ENCODE data around the gene TRIO.
"Not testable (repeated sequence)": the region's sequence is repeated elsewhere in the genome, so short reads cannot be mapped to it uniquely, and the experiment has no call there.

TRIO gene

DNA sequence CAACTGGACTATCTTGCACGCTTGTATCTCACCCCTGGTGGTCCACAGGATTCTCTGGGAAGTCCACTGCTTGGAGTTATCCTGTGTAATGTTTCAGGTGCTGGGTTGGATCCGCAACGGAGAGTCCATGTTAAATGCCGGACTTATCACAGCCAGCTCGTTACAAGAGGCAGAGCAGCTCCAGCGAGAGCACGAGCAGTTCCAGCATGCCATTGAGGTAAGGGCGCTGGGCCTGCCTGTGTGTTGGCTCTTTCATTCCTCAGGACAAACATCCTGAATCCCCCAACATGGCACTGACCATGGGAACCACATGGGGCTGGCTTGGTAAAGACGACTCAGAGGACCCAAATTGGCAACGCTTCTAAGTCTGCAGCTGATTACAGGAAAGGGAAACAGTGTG, 223.6 kb downstream of the TRIO start:
- no peak for DNase-seq

DNA sequence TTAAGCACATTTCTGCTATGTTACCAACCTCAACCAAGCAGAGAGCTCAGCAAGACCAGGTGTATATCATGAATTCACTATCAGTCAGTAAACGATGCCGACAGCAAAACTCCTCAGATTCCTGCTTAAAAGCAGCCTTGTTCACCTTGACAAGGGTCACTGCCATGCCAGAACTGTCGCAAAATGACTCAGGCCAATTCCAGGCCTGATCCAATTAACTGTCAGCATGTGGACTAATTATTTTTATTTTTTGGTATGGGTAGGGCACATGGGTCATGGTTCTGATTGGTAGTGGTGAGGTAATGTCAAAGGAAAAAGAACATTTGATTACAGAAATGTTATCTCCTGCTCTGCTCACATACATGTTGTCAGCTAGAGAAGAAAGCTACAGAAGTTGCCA, 224.2 kb downstream of the TRIO start:
- no peak for DNase-seq

DNA sequence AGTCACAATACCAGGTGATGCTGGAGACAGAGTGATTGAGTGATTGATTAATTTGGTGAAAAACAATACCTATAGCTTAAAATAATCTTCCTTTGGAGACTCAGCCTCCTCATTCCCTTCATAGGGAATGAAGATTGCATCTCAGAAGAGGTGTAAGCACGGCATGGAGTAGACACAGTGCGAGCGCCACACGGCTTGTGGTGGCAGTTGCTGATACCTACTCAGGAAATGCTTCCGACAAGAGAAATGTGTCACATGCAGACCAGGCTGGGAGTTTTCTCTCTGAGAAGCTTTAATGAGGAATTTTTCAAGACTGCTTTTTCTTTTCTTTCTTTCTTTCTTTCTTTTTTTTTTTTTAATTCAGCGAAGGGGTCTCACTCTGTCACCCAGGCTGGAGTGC, 226.6 kb downstream of the TRIO start:
- no peak for DNase-seq

DNA sequence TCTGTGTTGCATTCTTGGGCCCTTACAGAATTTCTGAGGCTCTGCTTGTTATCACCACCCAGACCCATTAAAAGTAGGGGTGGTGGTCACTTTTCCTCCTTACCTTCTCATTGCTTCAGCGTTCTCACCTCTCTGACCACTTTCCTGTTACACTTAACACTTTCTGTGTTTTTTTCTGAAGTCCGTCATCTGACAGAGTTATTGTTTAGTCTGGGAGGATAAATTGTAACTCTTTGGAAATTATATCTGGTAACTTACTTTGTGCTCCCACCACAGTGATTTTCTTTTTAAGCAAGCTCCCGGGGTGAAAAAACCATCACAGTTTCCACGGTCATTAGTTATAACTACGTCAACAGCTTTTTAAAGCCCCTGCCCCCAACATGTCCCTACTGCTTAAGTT, 227.2 kb downstream of the TRIO start:
- no peak for DNase-seq

DNA sequence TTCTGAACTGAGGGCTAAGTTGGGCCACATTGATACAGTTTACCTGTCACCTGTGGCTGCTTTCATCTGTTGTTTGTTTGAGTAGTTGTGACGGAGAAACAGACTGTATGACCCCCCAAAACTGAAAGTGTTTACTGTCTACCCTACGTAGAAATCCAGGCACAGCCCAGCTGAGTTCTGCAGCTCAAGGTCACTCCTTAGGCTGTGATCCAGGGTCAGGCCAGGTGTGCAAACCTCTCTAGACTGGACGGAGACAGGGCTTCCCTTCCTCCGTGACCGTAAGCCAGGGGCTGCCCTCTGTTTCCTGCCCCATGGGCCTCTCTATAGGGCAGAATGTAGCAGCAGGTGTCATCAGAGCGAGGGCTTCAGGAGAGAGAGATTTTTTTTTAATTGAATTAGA, 230.5 kb downstream of the TRIO start:
- DNase-seq: peak; percentile 47

DNA sequence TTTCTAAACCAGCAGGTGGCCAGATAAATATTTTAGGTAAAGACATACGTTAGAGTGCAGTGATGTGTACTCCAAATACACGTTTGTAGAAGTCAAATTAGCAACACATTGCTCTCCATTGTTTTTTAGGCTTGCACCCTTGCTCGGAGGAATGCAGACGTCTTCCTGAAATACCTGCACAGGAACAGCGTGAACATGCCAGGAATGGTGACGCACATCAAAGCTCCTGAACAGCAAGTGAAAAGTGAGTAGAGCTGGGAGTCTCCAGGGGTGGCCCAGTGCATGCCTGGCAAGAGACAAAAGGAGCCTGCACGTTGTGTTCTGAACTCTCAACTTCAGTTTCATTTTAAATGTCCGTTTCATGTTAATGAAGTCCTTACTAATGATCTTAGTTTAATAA, 231.0 kb downstream of the TRIO start:
- no peak for DNase-seq

DNA sequence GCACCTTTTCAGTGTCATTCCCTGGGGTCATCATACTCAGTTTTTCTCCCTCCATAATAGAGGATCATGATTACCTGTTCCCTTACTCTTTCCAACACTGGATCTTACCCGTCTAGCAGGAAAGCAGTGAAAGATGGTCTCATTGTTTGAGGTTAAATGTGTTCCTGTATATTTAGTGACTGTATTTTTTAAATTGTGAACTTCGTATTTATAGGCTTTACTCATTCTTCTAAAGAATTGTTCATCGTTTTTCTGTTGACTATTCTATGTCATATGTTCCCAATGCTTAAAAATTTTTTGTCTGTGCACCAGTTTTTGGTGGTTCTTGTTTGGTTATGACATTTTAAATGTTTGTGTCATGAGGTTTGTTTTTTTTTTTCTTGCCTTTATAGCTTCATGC, 233.6 kb downstream of the TRIO start:
- DNase-seq: no peak

DNA sequence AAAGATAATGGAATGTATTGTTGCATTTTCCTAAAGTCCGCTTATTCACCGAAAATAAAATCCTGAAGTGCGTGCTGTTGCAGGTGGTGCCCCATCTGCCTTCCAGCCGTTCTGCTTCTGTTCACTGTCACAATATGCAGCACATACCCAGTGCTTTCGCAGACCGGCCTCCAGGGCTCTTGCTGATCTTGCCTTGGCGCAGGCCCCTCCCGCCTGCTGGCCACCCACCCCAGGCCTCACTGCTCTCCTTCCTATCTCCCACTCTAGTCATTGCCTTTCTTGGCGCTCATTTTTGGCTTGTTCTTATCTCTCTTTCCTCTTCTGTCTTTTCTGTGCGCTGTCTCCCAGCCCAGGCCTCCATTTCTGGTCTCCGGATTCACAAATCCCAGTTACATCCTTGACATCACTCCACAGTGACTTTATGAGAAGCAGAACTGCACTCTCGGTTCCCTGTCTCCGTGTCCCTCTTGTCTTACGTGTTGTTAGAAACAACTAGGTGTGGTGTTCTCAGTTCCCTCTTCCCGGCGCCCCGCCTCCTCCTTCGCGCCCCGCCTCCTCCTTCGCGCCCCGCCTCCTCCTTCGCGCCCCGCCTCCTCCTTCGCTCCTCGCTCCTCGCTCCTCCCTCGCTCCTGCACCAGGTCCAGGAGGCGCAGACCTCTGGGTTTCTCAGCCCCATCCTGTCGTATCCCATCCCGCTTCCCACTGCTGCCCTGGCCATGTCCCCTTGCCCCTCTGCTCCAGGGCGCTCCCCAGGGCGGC, 236.8 kb downstream of the TRIO start:
- no peak for DNase-seq

DNA sequence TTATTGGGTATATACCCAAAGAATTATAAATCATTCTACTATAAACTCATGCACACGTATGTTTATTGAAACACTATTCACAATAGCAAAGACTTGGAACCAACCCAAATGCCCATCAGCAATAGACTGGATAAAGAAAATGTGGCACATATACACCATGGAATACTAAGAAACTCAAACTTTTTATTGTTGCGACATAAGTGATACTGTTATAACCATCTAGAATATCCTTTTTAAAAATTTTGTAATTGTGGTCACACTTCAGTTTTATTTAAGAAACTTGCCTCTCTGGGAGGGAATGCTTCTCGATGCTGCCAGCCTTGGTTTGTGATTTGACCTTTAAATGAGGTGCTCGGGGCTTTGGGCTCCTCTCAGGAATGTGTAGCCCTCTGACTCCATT, 237.6 kb downstream of the TRIO start:
- DNase-seq: no peak

DNA sequence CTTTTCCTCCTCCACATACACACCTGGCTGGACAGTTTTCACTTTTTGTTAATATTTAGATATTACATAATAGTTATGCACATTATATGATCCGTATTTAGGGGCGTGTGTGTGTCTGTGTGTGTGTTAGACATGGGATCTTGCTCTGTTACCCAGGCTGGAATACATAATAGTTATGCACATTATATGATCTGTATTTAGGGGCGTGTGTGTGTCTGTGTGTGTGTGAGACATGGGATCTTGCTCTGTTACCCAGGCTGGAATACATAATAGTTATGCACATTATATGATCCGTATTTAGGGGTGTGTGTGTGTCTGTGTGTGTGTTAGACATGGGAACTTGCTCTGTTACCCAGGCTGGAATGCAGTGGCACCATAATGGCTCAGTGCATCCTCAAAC, 239.5 kb downstream of the TRIO start:
- no peak for DNase-seq

DNA sequence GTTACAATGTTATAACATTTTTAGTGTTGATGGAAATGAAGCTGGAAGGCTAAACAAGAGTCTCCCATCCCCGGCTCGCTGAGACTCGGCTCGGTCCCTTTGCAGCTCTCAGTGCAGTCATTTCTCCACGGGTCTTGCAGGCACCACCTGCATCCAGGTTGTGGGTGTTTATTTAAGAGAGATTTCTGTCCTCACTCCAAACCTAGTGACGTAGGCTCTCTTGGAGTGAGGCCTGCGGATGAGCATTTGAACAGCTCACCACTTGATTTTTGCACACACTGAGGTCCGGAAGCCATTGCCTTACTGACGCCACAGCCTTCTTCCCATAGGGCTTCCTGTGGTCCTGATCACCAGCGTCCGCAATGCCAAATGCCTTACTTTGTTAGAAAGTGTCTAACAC, 240.8 kb downstream of the TRIO start:
- DNase-seq: peak; percentile 100

DNA sequence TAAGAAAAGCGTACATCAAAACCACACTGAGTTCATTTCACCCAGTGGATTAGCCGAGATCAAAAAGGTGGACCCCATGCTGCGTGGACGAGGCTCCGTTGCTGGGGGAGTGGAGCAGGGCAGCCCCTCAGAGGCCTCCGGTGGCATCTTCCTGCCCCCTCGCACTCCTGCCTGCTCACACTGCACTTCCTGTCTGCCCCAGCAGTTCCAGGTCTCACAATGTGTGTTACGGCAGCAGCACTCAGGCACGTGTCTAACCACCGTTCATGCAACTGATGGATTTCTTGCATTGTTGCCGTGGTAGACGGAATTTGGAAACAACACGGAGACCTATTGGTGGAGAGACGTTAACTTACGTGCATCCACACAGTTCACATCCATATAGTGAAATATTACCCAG, 241.9 kb downstream of the TRIO start:
- DNase-seq: peak; percentile 72

DNA sequence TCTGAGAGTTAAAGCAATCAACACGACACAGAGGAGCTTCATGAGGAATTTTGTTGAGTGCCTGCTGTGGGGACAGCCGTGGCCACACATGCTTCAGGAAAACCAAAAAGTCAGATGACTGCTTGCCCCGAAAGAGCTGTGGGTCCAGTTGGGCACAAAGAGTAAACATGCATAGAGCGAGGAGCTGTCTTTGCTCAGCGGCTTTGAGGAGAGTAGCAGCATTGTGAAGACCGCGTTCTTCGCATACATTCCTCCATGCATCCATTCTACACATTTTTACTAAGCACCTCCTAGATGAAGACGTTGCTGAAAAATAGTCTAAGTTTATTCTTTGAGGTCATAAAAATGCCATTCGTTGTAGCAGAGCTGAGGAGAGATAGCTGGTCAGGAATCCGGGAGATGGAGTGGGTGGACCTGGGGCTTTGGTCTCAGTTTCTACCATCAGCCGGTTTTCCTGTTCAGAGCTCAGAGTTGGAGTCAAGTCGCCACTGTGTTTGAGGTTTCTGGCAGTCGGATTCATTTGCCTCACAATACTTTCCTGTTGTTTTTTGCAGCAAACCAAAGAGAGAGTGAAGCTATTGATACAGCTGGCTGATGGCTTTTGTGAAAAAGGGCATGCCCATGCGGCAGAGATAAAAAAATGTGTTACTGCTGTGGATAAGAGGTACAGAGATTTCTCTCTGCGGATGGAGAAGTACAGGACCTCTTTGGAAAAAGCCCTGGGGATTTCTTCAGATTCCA, 243.9 kb downstream of the TRIO start:
- no peak for DNase-seq

DNA sequence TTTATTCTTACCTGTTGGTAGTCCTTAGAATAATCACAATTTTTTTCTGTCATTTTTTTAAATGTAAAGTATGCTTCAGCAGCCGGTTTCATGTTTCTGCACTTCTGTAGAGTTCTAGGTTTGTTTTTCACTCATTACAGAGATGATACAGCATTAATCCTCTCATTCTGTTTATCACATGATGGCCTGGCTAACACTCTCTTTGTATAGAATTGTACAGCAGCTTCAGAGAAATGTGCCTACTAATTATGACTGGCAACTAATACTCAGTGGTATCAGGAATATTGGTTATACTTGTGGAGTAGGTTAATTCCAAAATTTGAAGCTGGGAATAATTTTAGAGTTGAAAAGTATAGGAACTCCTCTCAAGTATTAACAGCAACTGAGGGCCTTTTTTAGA, 245.6 kb downstream of the TRIO start:
- DNase-seq: no peak

DNA sequence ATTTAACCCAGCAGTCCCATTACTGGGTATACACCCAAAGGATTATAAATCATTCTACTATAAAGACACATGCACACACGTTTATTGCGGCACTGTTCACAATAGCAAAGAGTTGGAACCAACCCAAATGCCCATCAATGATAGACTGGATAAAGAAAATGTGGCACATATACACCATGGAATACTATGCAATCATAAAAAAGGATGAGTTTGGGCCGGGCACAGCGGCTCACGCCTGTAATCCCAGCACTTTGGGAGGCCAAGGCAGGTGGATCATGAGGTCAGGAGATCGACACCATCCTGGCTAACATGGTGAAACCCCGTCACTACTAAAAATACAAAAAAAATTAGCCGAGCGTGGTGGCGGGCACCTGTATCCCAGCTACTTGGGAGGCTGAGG, 249.4 kb downstream of the TRIO start:
- DNase-seq: not testable (repeated sequence)

DNA sequence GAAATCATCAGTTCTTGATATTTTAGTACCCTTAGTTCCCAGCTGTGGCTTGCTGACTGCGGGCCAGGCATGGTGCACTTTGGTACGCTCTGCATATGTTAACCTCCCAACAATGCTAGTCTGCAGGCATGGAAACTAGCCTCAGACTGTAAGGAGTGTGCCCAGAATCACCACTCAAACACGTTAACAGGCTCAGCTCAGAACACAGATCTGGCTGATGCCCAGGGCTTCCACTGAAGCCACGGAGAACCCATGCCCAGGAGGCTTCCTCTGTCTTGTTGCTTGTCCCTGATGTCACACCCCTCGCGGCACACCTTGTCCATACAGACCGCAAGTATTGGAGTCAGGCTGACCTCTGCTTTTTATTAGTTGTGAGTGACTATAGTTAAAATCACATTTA, 251.2 kb downstream of the TRIO start:
- no peak for DNase-seq

DNA sequence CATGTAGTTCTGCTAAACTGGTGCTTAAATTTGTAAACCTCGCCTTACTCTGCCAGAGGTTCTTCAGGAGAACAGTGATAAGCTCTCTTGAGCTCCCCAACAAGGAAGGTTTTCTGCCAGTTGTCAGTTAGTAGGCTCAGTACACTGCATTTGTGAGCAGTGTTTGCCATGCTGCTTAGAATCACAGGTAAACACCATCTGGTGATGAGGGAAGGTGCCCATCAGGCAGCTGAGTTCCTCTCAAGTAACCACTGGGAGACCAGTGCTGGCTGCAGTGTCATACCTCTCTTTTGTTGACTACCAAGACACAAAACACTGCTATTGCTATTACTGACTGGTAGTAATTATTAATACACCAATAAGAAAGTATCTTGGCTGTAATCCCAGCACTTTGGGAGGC, 252.3 kb downstream of the TRIO start:
- no peak for DNase-seq

DNA sequence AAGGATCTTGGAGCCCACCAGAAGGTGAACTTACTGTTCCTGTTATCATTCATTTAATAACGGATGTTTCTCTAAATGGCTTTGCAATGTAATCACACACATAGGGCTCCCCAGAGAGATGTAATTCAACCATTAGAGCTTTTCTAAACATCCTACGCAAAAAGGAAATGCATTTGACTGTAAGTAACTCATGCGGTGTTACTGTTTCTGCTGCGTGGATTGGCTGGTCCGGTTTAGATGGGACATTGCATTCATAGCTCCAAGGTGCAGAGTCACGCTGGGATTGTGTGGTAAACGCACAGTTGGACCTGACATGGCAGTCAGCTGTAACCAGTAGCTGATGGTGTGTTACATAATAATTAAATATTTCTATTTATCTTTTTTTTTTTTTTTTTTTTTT, 252.9 kb downstream of the TRIO start:
- DNase-seq: no peak

DNA sequence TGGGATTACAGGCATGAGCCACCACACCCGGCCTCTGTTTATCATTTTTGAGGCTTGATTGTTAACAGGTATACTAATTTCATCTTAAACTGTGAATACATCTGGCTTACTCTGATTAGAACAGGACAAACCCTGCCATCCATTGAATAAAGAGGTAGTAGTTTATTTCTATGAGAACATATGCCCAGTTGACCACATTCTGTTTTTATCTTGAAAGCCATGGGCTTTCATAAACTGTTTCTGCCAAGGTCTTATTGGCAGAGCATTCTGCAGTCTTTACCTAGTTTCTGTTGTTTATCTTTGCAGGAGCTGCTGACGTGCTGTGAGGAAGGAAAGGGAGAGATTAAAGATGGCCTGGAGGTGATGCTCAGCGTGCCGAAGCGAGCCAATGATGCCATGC, 253.6 kb downstream of the TRIO start:
- no peak for DNase-seq

DNA sequence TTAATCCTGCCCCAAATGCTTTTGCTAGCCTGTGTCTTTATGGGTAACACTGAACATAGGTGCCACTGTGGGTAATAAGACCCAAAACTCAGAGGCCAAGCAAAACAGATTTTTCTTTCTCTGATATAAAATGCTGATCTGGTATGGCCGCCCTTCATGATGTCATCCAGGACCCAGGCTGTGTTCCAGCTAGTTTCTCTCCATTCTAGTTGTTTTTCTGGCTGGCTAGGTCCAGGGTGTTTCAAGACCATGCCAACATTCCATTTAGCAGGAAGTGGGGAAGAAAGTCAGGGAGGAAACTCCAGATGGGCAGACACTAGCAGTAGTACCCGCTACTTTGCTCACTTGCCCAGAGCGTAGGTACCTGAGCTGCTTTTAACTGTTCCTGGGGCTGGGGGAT, 254.6 kb downstream of the TRIO start:
- no peak for DNase-seq

DNA sequence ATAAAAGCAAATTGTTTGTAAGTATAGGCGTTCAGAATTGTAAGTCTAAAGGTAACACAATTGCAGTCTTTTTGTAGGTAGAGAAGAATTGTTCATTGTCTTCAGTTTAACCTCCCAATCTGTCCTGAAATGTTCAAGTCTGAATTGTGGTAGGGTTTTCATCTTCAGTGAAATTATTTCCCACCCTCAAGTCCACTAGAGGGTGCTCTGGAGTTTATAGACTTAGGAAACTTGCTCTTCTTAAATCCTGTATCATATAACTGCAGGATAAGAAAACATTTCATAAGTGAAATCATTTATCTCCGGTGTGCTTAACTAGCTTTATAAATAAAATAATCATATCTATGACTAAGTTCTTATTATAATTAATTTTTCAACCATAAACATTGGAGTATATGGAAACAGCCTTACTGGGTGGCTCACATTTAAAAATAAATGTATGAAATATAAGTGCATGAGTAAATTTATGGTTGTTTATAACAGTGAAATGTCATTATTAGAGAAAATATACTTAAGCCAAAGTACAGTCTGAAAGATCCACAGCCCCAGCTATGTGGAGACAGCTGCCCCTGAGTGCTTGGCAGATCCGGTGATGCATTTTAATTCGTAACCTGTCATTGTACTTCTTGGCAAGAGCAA, 256.0 kb downstream of the TRIO start:
- peak; percentile 66 for DNase-seq

DNA sequence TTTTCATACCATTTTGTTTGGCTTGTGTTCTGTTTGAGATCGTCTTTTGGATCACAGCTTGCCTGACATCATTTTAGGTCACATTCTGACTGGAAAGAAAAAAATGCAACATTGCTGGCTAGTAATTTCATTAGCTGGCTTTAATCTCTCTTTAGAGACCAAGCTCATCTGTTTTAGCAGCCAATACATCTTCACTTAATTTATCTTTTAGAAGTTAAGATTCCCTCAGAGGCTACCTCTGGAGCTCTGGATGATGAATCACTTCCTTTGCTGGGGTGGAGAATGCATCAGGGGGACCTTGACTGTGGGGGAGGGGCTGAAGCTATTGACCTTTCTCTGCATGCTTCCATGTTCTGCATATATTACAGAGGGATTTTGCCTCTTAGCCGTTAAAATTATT, 256.9 kb downstream of the TRIO start:
- no peak for DNase-seq

DNA sequence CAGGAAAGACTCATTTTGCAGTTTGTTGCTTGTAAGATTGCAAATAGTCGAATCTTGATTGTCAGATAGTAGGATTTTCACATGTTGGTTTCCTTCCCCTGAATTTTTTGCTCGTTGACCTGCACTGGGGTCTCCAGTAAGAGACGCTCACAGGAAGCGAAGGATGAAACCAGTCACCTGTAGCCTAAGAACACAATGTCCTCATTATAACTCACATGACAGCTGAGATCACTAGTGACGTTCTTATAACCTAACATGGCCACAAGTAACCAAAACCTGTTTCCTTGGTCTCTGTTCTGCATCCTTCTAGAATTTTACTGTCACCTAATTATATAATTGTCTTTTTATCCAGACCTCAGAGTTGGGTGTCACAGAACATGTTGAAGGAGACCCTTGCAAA, 257.5 kb downstream of the TRIO start:
- DNase-seq: no peak

DNA sequence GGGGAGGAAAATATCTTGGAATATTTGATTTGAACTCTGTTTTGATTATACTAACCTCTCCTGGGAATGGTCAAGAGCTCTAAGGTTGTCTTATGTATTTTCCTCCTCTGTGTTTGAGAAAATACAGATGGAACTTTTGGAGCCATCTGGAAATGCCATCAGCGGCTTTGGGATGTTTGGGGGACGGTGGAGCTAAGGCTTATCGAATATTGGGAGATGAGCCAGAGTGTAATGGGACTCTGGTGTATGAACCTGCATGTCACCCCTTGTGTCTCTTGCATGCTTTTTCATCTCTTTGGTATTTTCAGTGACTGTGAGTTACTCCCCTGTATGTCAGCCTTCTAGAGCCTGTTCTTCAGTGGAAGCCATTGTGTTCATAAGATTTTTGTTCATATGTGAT, 258.5 kb downstream of the TRIO start:
- no peak for DNase-seq
